GM18508 (cell line): ENCODE measurements around the gene PRKAG2.

Source experiments
- ATAC-seq: cut with Tn5 transposase; IDR thresholded peaks from one replicate; pipeline ENCODE4 v1.9.1; 2021; ENCODE audit warnings: moderate number of reproducible peaks; ENCODE audit not compliant: insufficient read depth, unreplicated experiment

The PRKAG2 gene

GRCh38 chr7:151868396-151869108 is 8.4 kb downstream of the PRKAG2 start:
- no peak for ATAC-seq

- no peak for ATAC-seq
Measured at GRCh38 chr7:151867912-151868311, 9.0 kb downstream of the PRKAG2 start.

DNA sequence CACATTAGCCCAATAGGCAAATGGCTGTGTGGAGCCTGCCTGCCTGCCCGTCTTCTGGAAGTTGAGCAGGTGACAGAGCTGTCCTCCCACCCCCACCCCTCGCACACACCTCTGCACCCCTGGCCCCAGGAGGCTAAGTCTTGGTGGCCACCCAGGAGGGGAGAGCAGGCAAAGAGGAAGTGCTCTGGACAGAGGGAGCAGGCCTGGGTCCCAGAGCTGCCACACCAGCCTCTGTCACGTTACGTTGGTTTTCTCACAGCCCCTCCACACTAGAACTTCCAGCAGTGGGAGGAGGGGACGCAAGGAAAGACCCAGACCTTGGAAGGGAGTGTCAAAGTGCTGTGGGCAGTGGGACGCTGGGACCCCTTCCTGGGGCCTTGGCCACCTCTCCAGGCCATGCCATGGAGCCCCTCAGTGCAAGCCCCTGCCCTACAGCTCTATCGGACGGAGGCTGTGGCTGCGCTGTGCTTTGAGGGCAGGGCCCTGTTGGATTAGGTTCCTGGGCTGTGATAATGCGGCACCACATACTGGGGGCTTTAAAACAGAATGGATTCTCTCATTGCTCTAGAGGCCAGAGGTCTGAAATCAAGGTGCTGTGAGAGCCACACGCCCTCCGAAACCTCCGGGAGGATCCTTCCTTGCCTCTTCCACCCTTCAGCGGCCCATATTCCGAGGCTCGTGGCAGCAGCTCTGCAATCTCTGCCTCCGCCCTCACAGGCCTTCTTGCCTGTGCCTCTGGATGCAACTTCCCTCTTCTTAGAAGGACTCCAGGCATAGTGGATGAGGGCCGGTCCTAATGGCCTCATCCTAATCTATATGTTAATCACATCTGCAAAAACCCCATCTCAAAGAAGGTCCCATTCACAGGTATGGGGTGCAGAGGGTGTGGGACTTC is 9.9 kb downstream of the PRKAG2 start:
- ATAC-seq, result no peak

- ATAC-seq, result no peak
Measured at GRCh38 chr7:151866028-151866427, 10.9 kb downstream of the PRKAG2 start.

- ATAC-seq, result no peak
Measured at GRCh38 chr7:151865070-151865670, 11.7 kb downstream of the PRKAG2 start.

GRCh38 chr7:151864561-151864960 is 12.4 kb downstream of the PRKAG2 start:
- no peak for ATAC-seq

- no peak for ATAC-seq
Measured at GRCh38 chr7:151864081-151864480, 12.8 kb downstream of the PRKAG2 start.

- no peak for ATAC-seq
Measured at GRCh38 chr7:151863386-151864079, 13.4 kb downstream of the PRKAG2 start.

- ATAC-seq, result no peak
Measured at GRCh38 chr7:151862606-151863381, 14.1 kb downstream of the PRKAG2 start.

- no peak for ATAC-seq
Measured at GRCh38 chr7:151861881-151862280, 15.0 kb downstream of the PRKAG2 start.

DNA sequence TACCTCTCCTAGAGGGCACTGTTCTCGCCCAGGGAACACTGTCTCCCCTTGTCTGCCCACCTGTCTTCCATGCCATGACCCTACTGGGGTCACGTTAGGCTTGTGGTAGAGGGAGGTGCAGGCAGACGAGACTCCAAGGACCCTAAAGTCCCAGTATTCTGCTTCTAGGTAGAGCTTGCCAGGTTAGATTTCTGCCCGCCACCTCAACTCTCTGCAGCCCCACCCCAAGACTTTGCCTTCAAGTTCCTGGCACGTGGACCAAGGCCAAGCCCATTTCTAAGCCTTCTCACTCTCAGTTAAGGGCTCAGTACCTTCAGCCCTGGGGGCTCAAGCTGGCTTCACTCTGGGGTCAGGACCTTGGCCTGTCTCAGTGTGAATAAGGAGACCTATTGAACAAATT is 16.1 kb downstream of the PRKAG2 start:
- no peak for ATAC-seq

DNA sequence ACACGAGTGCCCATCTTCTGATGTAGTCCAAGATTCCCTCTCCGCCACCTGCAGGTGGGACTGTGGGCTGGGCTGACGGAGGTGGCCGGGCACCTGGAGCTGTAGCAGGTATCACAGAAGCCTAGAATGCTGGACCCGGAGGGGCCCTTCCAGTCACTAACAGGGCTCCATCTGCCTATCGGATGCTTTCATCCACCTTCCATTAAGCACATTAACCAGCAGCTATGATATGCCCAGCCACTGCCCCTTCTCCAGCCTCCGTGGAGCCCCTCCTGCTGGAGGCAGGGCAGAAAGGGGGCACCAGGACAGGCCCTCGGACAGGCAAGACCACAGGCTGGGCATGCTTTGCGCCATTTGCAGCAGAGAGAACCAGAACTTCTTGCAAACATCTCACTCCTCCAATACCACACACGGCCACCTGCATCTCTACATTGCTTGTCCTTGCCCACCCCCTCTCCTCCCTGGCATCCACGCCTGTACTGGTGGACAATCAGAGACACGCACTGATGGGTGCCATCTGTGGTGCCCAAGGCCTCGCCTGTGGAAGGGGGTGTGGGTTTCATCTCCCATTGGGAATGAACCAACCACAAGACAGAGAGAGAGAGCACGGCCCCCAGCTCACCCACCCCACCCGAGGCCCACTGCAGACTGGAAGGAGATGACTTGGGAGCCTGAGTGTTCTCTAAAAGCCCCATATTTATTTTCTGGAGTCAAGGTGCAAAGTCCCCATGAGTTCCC is 16.8 kb downstream of the PRKAG2 start:
- no peak for ATAC-seq

GRCh38 chr7:151859111-151859947 is 17.6 kb downstream of the PRKAG2 start:
- no peak for ATAC-seq

DNA sequence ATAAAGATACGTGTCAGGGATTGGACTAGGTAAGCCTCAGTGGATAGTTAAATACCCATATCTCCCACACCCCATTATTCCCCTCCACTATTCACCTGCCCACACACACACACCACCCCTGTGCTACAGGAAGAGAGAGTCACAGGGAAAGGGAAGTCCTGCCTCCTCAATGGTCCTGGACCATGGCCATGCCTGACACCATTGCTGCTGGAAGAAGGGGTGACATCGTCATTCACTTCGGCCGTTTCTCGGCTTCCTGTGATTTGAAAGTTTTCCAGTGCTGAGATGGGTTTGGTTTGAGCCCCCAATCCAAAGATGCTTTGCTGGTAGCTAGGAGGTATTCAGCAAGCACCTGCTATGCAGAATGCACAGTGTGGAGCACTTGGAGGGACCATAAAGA is 18.5 kb downstream of the PRKAG2 start:
- ATAC-seq, result no peak

DNA sequence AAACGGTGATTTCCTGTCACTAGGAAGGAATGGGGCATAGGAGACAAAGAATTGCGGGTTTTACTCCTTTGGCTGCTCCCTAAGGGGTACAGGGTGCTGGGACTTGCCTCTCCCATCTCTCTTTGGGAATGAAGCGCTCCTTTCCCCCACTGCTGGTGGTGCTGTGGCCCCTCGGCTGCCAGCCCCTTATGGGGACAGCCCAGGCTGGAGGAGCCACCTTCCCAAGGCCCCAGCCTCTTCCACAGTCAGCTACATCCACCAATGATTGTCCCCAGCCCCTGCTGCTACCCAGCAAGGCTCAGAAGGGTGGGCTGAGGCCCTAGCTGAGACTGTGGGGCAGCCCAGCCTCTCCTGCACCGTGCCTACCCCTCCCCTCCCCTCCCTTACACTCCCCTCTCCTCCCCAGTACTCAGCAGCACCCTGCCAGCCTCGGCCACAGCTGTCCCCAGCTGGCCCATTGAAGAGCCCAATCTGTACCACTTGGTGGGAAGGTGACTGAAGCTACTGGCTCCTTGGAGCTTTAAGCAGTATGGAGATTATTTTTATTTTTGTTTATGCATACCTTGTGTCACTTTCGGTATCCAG is 19.0 kb downstream of the PRKAG2 start:
- no peak for ATAC-seq

GRCh38 chr7:151857412-151857811 is 19.5 kb downstream of the PRKAG2 start:
- no peak for ATAC-seq

DNA sequence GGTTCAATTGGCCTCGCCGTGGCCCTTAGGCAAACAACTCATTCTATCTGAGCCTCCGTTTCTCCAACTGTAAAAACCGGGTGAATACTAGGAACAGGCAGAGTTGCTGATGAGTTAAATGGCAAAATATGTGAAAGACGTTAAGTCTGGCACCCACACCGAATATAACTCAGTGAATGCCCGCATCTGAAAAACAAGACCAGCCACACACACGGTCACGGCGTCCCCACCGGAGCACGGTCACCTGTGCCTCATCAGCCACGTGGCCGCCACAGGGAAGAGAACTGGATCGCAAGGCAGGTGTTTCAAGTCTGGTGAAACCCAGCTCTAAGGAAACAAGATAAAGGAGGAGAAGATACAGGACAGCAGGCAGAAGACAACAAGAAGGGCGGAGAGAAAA is 20.4 kb downstream of the PRKAG2 start:
- no peak for ATAC-seq

DNA sequence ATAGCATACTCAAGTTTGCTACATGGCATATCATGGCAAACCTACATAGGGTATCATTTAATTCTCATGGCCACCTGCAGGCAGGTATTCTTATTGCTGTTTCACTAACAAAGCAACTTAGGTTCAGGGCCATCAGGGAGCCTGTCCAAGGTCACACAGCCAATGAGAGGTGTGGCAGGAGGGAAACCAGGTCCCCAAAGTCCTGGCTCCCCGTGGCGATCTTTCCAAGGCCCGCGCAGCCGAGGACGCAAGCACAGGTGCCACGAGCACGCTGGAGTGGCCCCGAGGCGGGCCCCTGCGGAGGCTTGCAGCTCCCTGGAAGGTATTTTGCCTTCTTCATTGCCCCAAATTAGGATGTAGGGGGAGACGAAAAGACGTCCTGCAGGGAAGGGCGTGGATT is 20.8 kb downstream of the PRKAG2 start:
- ATAC-seq, result no peak
